ENCODE results near the gene TRAK2.
A peak's percentile ranks its signal among the peaks of the same experiment; 100 is the strongest.
"Not testable (repeated sequence)": the region's sequence is repeated elsewhere in the genome, so short reads cannot be mapped to it uniquely, and the experiment has no call there.

The TRAK2 gene

GRCh38 chr2:201452058-201452921 is 1.0 kb upstream of the TRAK2 start:
- DNase-seq = peak in 16 of 42 donors; percentile 4 to 64 (median 24)
- intact Hi-C loops (cut with DNase I) = loop anchor here (5.0 kb wide), 1 partner anchor 330 kb away; the partner anchor contains the start of gene ALS2

GRCh38 chr2:201450954-201451291 is 335 bp downstream of the TRAK2 start:
- peak in 3 of 42 donors; percentile 23 to 58 (median 56) for DNase-seq
- intact Hi-C loops (cut with DNase I) = loop anchor here (5.0 kb wide), 1 partner anchor 331 kb away; the partner anchor contains the start of gene ALS2

GRCh38 chr2:201448701-201449100 is 2.6 kb downstream of the TRAK2 start:
- intact Hi-C loops (cut with DNase I) = loop anchor here (10.0 kb wide), 1 partner anchor 196 kb away; the partner anchor contains the start of gene TMEM237
- no peak for DNase-seq

GRCh38 chr2:201448061-201448460 is 3.2 kb downstream of the TRAK2 start:
- intact Hi-C loops (cut with DNase I) = loop anchor here (10.0 kb wide), 1 partner anchor 197 kb away; the partner anchor contains the start of gene TMEM237
- DNase-seq = no peak

GRCh38 chr2:201447086-201447485 is 4.2 kb downstream of the TRAK2 start:
- intact Hi-C loops (cut with DNase I) = loop anchor here (10.0 kb wide), 1 partner anchor 198 kb away; the partner anchor contains the start of gene TMEM237

GRCh38 chr2:201444746-201445465 is 6.4 kb downstream of the TRAK2 start:
- no peak for DNase-seq
- intact Hi-C loops (cut with DNase I) = loop anchor here (10.0 kb wide), 1 partner anchor 200 kb away; the partner anchor contains the start of gene TMEM237

More at GRCh38 chr2:201447086-201447485, 4.2 kb downstream of the TRAK2 start:
- no peak for DNase-seq

- intact Hi-C loops (cut with DNase I) = loop anchor here (10.0 kb wide), 1 partner anchor 203 kb away; the partner anchor contains the start of gene TMEM237
- DNase-seq = peak in 2 of 42 donors; percentile 16
These were observed 9.8 kb downstream of the TRAK2 start for GRCh38 chr2:201441409-201441808.

- no peak for DNase-seq
- intact Hi-C loops (cut with DNase I) = loop anchor here (10.0 kb wide), 1 partner anchor 205 kb away; the partner anchor contains the start of gene TMEM237
These were observed 11.1 kb downstream of the TRAK2 start for GRCh38 chr2:201440182-201440581.

- DNase-seq; intact Hi-C loops (cut with DNase I): not testable (repeated sequence)
These were observed 11.8 kb downstream of the TRAK2 start for GRCh38 chr2:201439336-201439922.

- intact Hi-C loops (cut with DNase I) = no loop called here
- no peak for DNase-seq
These were observed 15.1 kb downstream of the TRAK2 start for GRCh38 chr2:201436141-201436540.

- intact Hi-C loops (cut with DNase I) = no loop called here
- no peak for DNase-seq
These were observed 17.8 kb downstream of the TRAK2 start for GRCh38 chr2:201433394-201433995.

- intact Hi-C loops (cut with DNase I) = no loop called here
- peak in 2 of 42 donors; percentile 10 to 24 for DNase-seq
These were observed 18.5 kb downstream of the TRAK2 start for GRCh38 chr2:201432621-201433393.

GRCh38 chr2:201432038-201432620 is 19.1 kb downstream of the TRAK2 start:
- intact Hi-C loops (cut with DNase I) = no loop called here
- no peak for DNase-seq

GRCh38 chr2:201430839-201431238 is 20.4 kb downstream of the TRAK2 start:
- no peak for DNase-seq
- intact Hi-C loops (cut with DNase I) = no loop called here

GRCh38 chr2:201430322-201430721 is 20.9 kb downstream of the TRAK2 start:
- DNase-seq; intact Hi-C loops (cut with DNase I): not testable (repeated sequence)

GRCh38 chr2:201429835-201430234 is 21.4 kb downstream of the TRAK2 start:
- intact Hi-C loops (cut with DNase I); DNase-seq: not testable (repeated sequence)

- DNase-seq; intact Hi-C loops (cut with DNase I): not testable (repeated sequence)
These were observed 22.9 kb downstream of the TRAK2 start for GRCh38 chr2:201428366-201428765.

GRCh38 chr2:201425952-201426351 is 25.3 kb downstream of the TRAK2 start:
- intact Hi-C loops (cut with DNase I) = no loop called here
- no peak for DNase-seq

All from head of caudate nucleus (tissue), 42 donors.